GM21786 (cell line): Measurements from ENCODE around the gene SH3BGR.

Experiments
- ATAC-seq: cut with Tn5 transposase; IDR thresholded peaks from one replicate; pipeline ENCODE4 v1.9.1; 2021; ENCODE audit not compliant: unreplicated experiment

The SH3BGR gene

GRCh38 chr21:39454949-39455668, 3.3 kb downstream of the SH3BGR start:
- no peak for ATAC-seq

DNA sequence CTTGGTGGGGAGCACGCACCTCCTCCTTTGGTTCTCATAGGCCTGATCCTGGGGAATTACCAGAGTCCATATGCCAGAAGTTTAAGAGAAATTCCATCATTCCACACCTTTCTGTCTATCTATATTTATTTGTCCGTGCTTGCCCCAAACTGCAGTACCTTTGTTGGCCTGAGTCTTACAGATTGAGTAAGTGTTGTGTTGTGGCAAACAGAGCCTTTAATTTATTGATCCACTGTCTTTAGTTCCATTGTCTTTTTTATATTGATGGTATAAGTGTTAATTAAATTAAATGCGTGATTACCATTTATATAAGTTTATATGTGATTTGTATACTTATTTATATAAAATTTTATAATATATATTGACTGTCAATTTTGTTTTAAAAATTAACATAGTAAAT, 4.9 kb downstream of the SH3BGR start:
- ATAC-seq: no peak

DNA sequence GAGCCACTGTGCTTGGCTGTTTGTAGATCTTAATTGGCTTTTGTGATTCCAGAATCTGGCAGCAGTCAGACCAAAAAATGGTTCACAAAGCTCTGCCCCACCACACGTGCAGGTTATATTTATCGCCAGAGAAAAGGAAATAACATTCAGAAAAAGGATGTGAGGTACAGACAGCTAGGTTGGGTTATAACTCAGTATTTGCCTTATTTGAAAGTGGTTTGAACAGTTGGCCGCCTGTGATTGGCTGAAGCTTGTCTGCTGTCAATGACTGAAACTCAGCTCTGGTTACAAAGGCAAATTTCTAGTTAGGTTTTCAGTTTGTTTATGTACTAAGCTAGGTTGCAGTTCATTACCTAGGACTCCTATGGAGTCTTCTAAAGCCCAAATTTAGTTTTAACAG, 9.6 kb downstream of the SH3BGR start:
- ATAC-seq: peak; percentile 75

GRCh38 chr21:39463308-39463707, 11.5 kb downstream of the SH3BGR start:
- no peak for ATAC-seq

- no peak for ATAC-seq
Observed at GRCh38 chr21:39466584-39466983, 14.8 kb downstream of the SH3BGR start.

DNA sequence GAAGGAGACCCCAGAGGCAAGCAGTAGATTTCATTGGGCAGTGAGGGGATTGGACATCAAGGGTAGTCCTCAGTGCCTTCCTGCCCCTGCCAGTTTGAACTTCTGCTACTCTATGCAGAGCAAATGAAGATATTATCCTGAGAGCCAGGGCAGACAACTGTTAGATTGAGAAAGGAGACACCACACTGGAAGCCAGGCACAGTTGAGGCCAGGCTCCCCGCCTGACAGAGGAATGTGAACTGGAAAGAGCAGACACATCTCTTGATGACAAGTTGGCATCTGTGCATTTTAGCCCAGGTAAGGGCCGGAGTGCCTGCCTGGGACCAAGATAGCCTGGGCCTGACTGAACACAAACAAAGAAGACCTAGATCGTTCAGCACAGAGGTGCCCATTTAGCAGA, 16.0 kb downstream of the SH3BGR start:
- no peak for ATAC-seq

- no peak for ATAC-seq
Observed at GRCh38 chr21:39468559-39468958, 16.8 kb downstream of the SH3BGR start.

DNA sequence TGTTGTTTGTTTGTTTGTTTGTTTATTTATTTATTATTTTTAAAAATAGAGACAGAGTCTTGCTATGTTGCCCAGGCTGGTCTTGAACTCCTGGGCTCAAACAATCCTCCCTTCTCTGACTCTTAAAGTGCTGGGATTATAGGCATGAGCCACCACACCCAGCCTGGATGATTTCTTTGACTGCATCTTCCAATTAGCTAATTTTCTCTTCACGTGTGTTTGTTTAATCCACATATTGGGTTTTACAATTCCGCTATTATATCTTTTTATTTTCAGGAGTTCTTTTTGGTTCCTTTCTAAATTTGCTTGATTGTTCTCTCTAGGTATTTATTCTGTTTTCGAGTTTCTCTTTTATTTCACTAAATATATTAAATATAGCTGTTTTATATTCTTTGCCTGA, 19.8 kb downstream of the SH3BGR start:
- no peak for ATAC-seq

DNA sequence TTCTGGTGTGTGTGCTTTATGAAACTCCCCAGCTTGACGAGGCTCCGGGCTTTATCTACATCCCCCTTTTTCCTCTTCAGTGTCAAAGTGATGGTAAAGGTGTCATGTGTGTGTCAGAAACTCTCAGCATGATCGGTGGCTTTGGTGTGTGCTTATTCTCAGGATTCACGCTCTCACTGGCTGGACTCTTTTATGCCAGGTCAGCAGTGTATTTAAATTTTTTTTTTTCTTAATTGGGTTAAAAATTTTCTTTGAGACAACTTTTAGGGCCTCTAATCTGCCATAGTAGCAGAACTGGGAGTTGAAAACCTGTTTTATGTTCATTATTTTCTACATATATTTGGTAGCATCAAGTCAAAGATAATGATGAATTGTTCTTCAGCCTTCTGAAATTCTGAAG, 21.0 kb downstream of the SH3BGR start:
- ATAC-seq: no peak

GRCh38 chr21:39474611-39475010, 22.8 kb downstream of the SH3BGR start:
- no peak for ATAC-seq

DNA sequence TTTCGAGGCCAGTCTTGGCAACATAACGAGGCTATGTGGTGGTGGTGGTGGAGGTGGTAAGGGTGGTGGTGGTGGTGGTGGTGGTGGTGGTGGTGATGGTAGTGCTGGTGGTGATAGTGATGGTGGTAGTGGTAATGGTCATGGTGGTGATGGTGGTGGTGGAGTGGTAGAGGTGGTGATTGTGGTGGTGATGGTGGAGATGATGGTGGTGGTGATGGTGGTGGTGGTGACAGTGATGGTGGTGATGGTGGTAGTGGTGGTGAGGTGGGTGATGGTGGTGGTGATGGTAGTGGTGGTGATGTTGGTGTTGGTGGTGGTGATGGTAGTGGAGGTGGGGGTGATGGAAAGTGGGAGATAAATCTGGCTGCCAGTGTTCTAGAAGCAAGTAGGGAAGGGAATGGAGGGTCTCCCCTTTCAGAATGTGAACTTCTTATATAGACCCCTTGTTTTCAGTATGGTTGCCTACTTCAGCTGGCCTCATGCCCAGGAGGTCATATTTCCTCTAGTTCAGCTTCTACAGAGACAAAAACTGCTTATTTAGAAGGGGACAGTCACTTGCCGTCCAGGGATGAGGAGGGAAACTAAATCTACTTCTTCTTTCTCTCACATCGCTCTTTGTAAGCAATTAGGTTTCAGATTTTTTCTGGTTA, 27.5 kb downstream of the SH3BGR start:
- ATAC-seq: no peak

- ATAC-seq: no peak
Observed at GRCh38 chr21:39479814-39480182, 28.0 kb downstream of the SH3BGR start.

GRCh38 chr21:39480271-39480670, 28.5 kb downstream of the SH3BGR start:
- ATAC-seq: no peak

GRCh38 chr21:39481886-39482285, 30.1 kb downstream of the SH3BGR start:
- ATAC-seq: no peak

DNA sequence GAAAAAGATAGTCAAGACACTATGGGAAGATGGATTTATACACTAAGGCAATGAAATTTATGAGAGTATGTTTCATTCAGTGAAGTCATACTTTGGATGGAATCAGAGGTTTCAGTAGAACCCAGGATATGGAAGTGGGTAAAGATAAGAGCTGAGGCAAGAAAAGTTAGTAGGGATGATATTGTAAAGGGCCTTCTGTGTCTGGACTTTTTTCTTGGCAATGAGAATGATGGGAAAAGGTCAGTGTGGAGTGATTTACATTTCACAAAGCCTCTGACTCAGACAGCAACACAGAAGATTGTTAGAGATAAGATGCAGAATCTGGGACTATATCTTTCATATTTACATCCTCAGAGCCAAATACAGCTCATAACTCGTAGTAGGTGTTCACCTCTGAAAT, 32.1 kb downstream of the SH3BGR start:
- ATAC-seq: no peak

DNA sequence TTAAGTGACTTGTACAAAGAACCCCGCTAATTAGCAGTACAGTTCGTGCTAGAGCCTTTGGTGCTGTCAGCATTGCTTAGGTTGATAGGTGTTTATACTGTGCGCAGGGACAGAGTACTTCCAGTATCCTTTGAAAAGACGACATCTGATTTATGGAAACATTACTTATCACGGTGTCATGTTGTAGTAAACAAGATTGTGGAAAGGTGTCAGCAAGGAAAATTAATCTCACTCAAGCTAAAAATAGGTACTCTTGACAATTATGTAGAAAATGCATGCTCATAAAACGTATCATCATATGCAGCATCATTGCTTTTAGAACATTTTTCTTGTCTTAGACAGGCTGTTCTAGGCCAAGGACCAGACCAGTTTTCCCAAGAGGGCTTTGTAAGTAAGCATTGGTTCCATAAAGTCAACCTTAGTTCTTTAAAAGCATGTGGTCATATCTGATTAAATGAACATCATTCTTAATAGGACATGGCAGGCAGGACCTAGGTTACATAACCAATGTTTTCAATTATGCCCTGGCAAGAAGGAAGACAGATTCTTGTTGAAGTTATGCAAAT, 33.0 kb downstream of the SH3BGR start:
- no peak for ATAC-seq

GRCh38 chr21:39489380-39489924, 37.7 kb downstream of the SH3BGR start:
- no peak for ATAC-seq

- ATAC-seq: no peak
Observed at GRCh38 chr21:39499156-39499555, 47.4 kb downstream of the SH3BGR start.

GRCh38 chr21:39502631-39503030, 50.9 kb downstream of the SH3BGR start:
- no peak for ATAC-seq

DNA sequence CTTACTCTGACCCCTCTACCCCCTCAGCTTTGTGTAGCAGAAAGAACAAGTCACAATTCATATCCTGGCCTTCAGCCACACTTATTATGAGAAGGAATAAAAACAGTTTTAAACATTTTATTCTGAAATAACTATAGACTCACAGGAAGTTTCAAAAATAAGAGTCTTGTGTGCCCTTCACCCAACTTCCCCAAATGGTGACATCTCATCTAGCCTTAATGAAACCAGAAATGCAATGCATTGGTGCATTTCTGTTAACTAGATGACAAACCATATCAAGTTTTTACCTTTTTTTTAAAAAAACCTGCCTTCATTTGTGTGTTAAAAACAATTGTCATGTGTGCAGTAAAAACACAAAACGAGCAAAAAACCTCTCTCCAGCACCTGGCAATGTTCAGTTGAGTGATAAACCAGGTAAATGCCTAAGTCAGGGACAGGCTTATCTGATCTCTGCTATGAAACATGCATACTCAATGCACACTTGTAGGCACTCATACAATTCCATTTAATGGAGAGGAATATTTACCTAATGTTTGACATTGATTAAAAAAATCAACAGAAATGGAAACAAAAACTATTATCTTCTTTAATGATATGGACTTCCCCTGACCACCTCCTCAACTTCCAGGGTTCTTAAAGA, 51.5 kb downstream of the SH3BGR start:
- no peak for ATAC-seq

DNA sequence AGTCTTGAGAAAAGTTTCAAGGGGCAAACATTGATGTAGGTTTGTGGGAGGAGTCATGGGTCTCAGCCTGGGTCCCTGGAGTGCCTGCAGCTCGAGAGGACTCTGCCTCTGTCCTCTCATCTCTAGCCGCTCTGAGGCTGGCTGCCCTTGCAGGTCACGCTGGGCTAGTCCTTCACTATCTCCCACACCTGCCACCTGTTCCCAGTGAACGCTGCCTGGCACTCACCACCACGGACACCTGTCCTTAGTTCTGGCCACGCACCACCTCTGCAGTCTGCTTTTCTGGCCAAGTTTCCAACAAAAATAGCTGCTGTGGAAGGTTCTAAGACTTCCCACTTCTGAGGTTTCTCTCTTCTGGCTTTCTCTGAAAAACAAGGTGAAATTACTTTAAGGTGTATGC, 52.5 kb downstream of the SH3BGR start:
- no peak for ATAC-seq

- ATAC-seq: no peak
Observed at GRCh38 chr21:39510240-39510639, 58.5 kb downstream of the SH3BGR start.
